CD14-positive monocyte (primary cell): Measurements from ENCODE around the gene COMMD1. TPM values are rescaled to one million over a fixed set of nuclear protein-coding genes. Genes with fewer than 3 reads are reported as not detected.

Experiments
- DNase-seq, 3 donors: peaks; one replicate each; pipeline ENCODE4 v3.0.0-alpha.2; 2011 to 2022
- H2AFZ ChIP-seq: 2 replicates; pipeline ENCODE4 v1.6.0; 2012; ENCODE audit warnings: mild to moderate bottlenecking, low read depth, low read length, inconsistent platforms; ENCODE audit not compliant: insufficient read depth, poor library complexity, severe bottlenecking
- H3K27ac ChIP-seq, 2 donors: 1 replicate in 1 of 2; 2 replicates in 1 of 2; pipeline ENCODE4 v1.5.1; 2012 to 2013; ENCODE audit warnings: low read length in 2 of 2, control low read depth in 1 of 2, inconsistent platforms in 1 of 2, low read depth in 1 of 2, mild to moderate bottlenecking in 1 of 2
- H3K27me3 ChIP-seq, 2 donors: one replicate each; pipeline versions ENCODE4 v1.6.0 to v1.6.1; 2011 to 2013; ENCODE audit warnings: low read length in 2 of 2; ENCODE audit not compliant: control insufficient read depth in 2 of 2, insufficient read depth in 2 of 2
- H3K36me3 ChIP-seq, 2 donors: replicated peaks in 1 of 2; 1 replicate in 1 of 2; 2 replicates in 1 of 2; pipeline versions ENCODE4 v1.5.1 to v1.6.1; 2012 to 2013; ENCODE audit warnings: low read length in 2 of 2, control low read depth in 1 of 2, inconsistent platforms in 1 of 2, mild to moderate bottlenecking in 1 of 2; ENCODE audit not compliant: insufficient read depth in 2 of 2, control insufficient read depth in 1 of 2
- H3K4me1 ChIP-seq, 2 donors: 1 replicate in 1 of 2; 2 replicates in 1 of 2; pipeline versions ENCODE4 v1.5.1 to v1.6.1; 2012 to 2013; ENCODE audit warnings: low read length in 2 of 2, control low read depth in 1 of 2, inconsistent platforms in 1 of 2, mild to moderate bottlenecking in 1 of 2, moderate library complexity in 1 of 2; ENCODE audit not compliant: insufficient read depth in 2 of 2, control insufficient read depth in 1 of 2
- H3K4me2 ChIP-seq: replicated peaks from 2 replicates; pipeline ENCODE3; 2012; ENCODE audit warnings: low read length, moderate library complexity, mild to moderate bottlenecking; ENCODE audit not compliant: poor library complexity, severe bottlenecking; ENCODE audit errors: extremely low read depth
- H3K4me3 ChIP-seq, 3 experiments: fragments of 200-600 bp in 1 of 3; sonication (generic) in 1 of 3; replicated peaks in 1 of 3; 1 replicate in 2 of 3; 2 replicates in 1 of 3; pipeline ENCODE4 v1.5.1; 2011 to 2013; ENCODE audit warnings: low read length in 3 of 3, mild to moderate bottlenecking in 3 of 3, control low read depth in 2 of 3, low read depth in 2 of 3, inconsistent platforms in 1 of 3, moderate library complexity in 1 of 3
- H3K79me2 ChIP-seq: 2 replicates; pipeline ENCODE4 v1.6.0; 2012; ENCODE audit warnings: mild to moderate bottlenecking, control low read depth, inconsistent platforms, low read length, moderate library complexity; ENCODE audit not compliant: insufficient read depth
- H3K9ac ChIP-seq: 2 replicates; pipeline ENCODE4 v1.6.0; 2017; ENCODE audit warnings: low read length, mild to moderate bottlenecking; ENCODE audit not compliant: insufficient read depth, poor library complexity, severe bottlenecking
- H3K9me3 ChIP-seq, 2 donors: replicated peaks in 1 of 2; 1 replicate in 1 of 2; 2 replicates in 1 of 2; pipeline versions ENCODE4 v1.5.1 to v1.6.1; 2012 to 2013; ENCODE audit warnings: low read length in 2 of 2, control low read depth in 1 of 2; ENCODE audit not compliant: control insufficient read depth in 1 of 2, insufficient read depth in 1 of 2
- H4K20me1 ChIP-seq: 2 replicates; pipeline ENCODE4 v1.6.0; 2012; ENCODE audit warnings: mild to moderate bottlenecking, low read length, control low read depth, moderate library complexity; ENCODE audit not compliant: insufficient read depth
- H3K27ac Mint-ChIP-seq, 7 donors: one replicate each; pipeline ENCODE4 v1.8.0; 2020; ENCODE audit warnings: mild to moderate bottlenecking in 7 of 7, mixed read lengths in 7 of 7, moderate library complexity in 6 of 7, inconsistent platforms in 2 of 7
- H3K27me3 Mint-ChIP-seq, 3 donors: one replicate each; pipeline ENCODE4 v1.8.0; 2021 to 2022; ENCODE audit warnings: low read depth in 3 of 3, mild to moderate bottlenecking in 3 of 3, mixed read lengths in 3 of 3, moderate library complexity in 3 of 3, inconsistent platforms in 1 of 3
- H3K36me3 Mint-ChIP-seq, 2 donors: one replicate each; pipeline ENCODE4 v1.8.0; 2020; ENCODE audit warnings: mixed read lengths in 2 of 2, inconsistent platforms in 1 of 2, mild to moderate bottlenecking in 1 of 2
- H3K4me1 Mint-ChIP-seq: one replicate; pipeline ENCODE4 v1.8.0; 2020; ENCODE audit warnings: mild to moderate bottlenecking, mixed read lengths
- H3K4me3 Mint-ChIP-seq, 2 donors: one replicate each; pipeline ENCODE4 v1.8.0; 2020; ENCODE audit warnings: mild to moderate bottlenecking in 2 of 2, mixed read lengths in 2 of 2, moderate library complexity in 1 of 2
- H3K9me3 Mint-ChIP-seq, 7 donors: one replicate each; pipeline ENCODE4 v1.8.0; 2020 to 2022; ENCODE audit warnings: mixed read lengths in 7 of 7, mild to moderate bottlenecking in 6 of 7, moderate library complexity in 6 of 7, inconsistent platforms in 2 of 7
- CTCF ChIP-seq: fragments of 200-600 bp; IDR thresholded peaks from one replicate; pipeline ENCODE4 v1.8.0; 2022; ENCODE audit warnings: antibody characterized with exemption, mild to moderate bottlenecking
- WGBS: methylation state at CpG from one replicate; pipeline ENCODE4 v1.1.5; 2013; ENCODE audit warnings: missing lambda C conversion rate; ENCODE audit not compliant: insufficient coverage; 5-methylcytosine and 5-hydroxymethylcytosine counted together
- intact Hi-C, 2 donors: fragments of 100-400 bp; cut with micrococcal nuclease; formaldehyde crosslinking; loops; one replicate each; pipeline versions ENCODE4 v1.15.0 to v1.15.1; 2023
- polyA plus RNA-seq, 3 donors: library from polyadenylated mRNA; depleted of rRNA in 1 of 3; unstranded in 2 of 3; stranded (reverse) in 1 of 3; fragments of 300-500 nt in 2 of 3; fragments of >200 nt in 1 of 3; fragmentation: Illumina TruSeq in 2 of 3; gene quantifications; 1 replicate in 2 of 3; 2 replicates in 1 of 3; pipeline ENCODE4 v1.2.3, GENCODE V29; 2012 to 2021

The COMMD1 gene
- polyA plus RNA-seq, 3 donors: 25.2 to 82.1 (median 70.7) TPM

GRCh38 chr2:61948661-61949457 lies 43.4 kb downstream of the COMMD1 start:
- Histone ChIP-seq H3K4me2 (no peak overlapping the region), H3K4me1 (no peaks in the 10 kb centered on the region), H3K79me2 (no peaks in the 10 kb centered on the region), H3K36me3 (no peaks in the 10 kb centered on the region), H3K27me3 (no peaks in the 10 kb centered on the region), H3K9me3 (peaks cover 0 to 4% of the 10 kb centered on the region in 2 donors), H3K27ac (no peak overlapping the region), H3K9ac (no peak overlapping the region), H2AFZ (no peak overlapping the region), H3K4me3 (no peak overlapping the region), H4K20me1 (no peaks in the 10 kb centered on the region)
- Mint-ChIP-seq H3K4me3 (no peak overlapping the region), H3K9me3 (peaks cover 0 to 11% (median 4%) of the 10 kb centered on the region in 7 donors), H3K27me3 (no peaks in the 10 kb centered on the region), H3K36me3 (peaks cover 9 to 13% of the 10 kb centered on the region in 2 donors), H3K4me1 (peaks cover 7% of the 10 kb centered on the region), H3K27ac (no peak overlapping the region)
- intact Hi-C loops: no loop called here
- no peak for TF ChIP-seq CTCF
- WGBS: 91% methylated on average over 4 of the region's 5 CpGs
- no peak for DNase-seq

DNA sequence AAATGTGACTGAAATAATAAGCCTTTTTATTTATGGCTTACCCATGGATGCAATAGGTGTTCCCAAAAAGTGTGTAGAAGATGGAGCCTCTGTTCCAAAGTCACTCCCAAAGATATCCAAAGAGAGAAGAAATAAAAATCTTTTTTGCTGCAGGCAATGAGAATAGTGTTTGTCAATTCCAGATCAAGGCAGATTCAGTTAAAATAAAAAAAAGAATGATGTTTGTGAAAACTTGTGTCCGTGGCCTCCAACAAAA lies 43.9 kb downstream of the COMMD1 start:
- intact Hi-C loops: no loop called here
- Mint-ChIP-seq H3K27ac (no peak overlapping the region), H3K9me3 (peaks cover 0 to 11% (median 4%) of the 10 kb centered on the region in 7 donors), H3K4me3 (no peak overlapping the region), H3K4me1 (peaks cover 7% of the 10 kb centered on the region), H3K36me3 (peaks cover 9 to 13% of the 10 kb centered on the region in 2 donors), H3K27me3 (no peaks in the 10 kb centered on the region)
- H3K27ac ChIP-seq: no peak overlapping the region
- H3K4me1 ChIP-seq: no peaks in the 10 kb centered on the region
- H4K20me1 ChIP-seq: no peaks in the 10 kb centered on the region
- no peak overlapping the region for H3K4me3 ChIP-seq
- H3K79me2 ChIP-seq: no peaks in the 10 kb centered on the region
- H3K36me3 ChIP-seq: no peaks in the 10 kb centered on the region
- no peak for DNase-seq
- H3K27me3 ChIP-seq: no peaks in the 10 kb centered on the region
- no peak overlapping the region for H2AFZ ChIP-seq
- no peak overlapping the region for H3K4me2 ChIP-seq
- no peak overlapping the region for H3K9ac ChIP-seq
- WGBS: 100% methylated on average over 1 of the region's 1 CpG
- peaks cover 0 to 4% of the 10 kb centered on the region in 2 donors for H3K9me3 ChIP-seq
- no peak for TF ChIP-seq CTCF
